ENCODE measurements around the gene TRMT61A. TPM values are rescaled to one million over a fixed set of nuclear protein-coding genes. Genes with fewer than 3 reads are reported as not detected.

TRMT61A gene
- total RNA-seq, 2 donors from 2014 or later = 19.6 to 40.4 TPM

- peak overlapping the region; percentile 88 to 96 for H3K4me3 ChIP-seq
- peak overlapping the region; percentile 84 to 97 for H3K27ac ChIP-seq
- WGBS = 0% methylated on average over 23 of the region's 25 CpGs
- H3K27me3 ChIP-seq (replicated peaks; ENCODE audit: insufficient read depth) = no peaks in the 10 kb centered on the region
- intact Hi-C loops (cut with DNase I) = loop anchor here (10.0 kb wide), 1 partner anchor 153 kb away; the partner anchor contains the start of genes XRCC3 and ZFYVE21
- no peaks in the 10 kb centered on the region for H3K36me3 ChIP-seq
- H3K9me3 ChIP-seq = no peaks in the 10 kb centered on the region
- TF ChIP-seq POLR2A (IDR thresholded peaks at IDR 0.05) = no peak
- TF ChIP-seq CTCF (IDR thresholded peaks at IDR 0.05) = no peak
- no peak for TF ChIP-seq POLR2AphosphoS5 (IDR thresholded peaks at IDR 0.05)
- DNase-seq (ENCODE audit: low spot score) = no peak
- peaks cover 14% of the 10 kb centered on the region for H3K4me1 ChIP-seq (replicated peaks)
Observed at GRCh38 chr14:103562179-103562428, 33.1 kb downstream of the TRMT61A start.

DNA sequence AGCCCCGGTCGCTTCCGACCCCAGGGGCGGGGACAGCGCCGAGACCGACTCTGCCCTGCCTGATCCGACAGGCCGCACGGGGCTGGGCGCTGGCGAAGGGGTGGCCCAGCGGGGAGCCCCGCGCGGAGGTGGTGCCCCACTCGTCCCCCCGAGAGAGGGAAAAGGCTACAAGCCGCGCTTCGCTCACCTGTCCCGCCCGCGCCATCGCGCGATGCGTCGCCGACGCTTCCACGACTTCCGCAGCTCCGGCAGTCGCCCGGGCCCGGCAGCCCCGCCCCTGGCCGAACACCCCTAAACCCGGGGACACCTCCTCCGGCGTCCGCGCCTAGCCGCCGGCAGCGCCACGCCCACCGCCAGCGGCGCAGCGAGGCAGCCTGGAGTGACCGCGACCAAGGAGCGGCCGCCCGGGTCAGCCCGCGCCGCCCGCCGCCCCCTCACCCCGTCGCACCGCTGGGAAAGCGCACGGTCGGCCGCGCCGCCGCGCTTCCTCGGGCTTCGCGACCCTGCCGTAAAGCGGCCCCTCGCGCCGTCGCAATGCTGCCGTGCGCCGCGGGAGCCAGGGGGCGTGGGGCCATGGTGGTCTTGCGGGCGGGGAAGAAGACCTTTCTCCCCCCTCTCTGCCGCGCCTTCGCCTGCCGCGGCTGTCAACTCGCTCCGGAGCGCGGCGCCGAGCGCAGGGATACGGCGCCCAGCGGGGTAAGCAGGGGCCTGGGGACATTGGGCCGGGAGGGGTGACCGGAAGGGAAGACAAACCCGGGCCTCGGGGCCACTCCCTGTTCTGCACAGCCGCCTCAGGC lies 33.6 kb downstream of the TRMT61A start, which contains the start of the genes BAG5 and COA8:
BAG5 (minus strand) TSS at position 229 of the 797 bp plus-strand sequence. CDS start 1,493 bp downstream, outside the sequence.
COA8 (plus strand) TSS at position 532 of the 797 bp plus-strand sequence; CDS start at position 574, 42 bp downstream.
- peak; percentile 73 for DNase-seq (ENCODE audit: low spot score)
- Histone ChIP-seq H3K4me3 (peak within 1 kb of the TSS; percentile 88 to 96), H3K4me1 (replicated peaks) (peaks cover 14% of the 10 kb centered on the region), H3K27ac (peak within 1 kb of the TSS; percentile 84 to 97), H3K36me3 (no peaks in the 10 kb centered on the region), H3K9me3 (no peaks in the 10 kb centered on the region), H3K27me3 (replicated peaks; ENCODE audit: insufficient read depth) (no peaks in the 10 kb centered on the region)
- intact Hi-C loops (cut with DNase I) = loop anchor here (10.0 kb wide), 1 partner anchor 152 kb away; the partner anchor contains the start of genes XRCC3 and ZFYVE21
- WGBS = under 1% methylated on average over 55 of the region's 109 CpGs
- TF ChIP-seq POLR2AphosphoS5 (IDR thresholded peaks at IDR 0.05) (peak; percentile 74), CTCF (IDR thresholded peaks at IDR 0.05) (peak in 2 of 4 experiments; percentile 45 to 50), POLR2A (IDR thresholded peaks at IDR 0.05) (peak; percentile 56)

GRCh38 chr14:103563226-103563620 lies 34.2 kb downstream of the TRMT61A start:
- peaks cover 12% of the 10 kb centered on the region for H3K4me1 ChIP-seq (replicated peaks)
- peak overlapping the region; percentile 88 to 96 for H3K4me3 ChIP-seq
- H3K36me3 ChIP-seq = no peaks in the 10 kb centered on the region
- peak overlapping the region; percentile 84 to 97 for H3K27ac ChIP-seq
- intact Hi-C loops (cut with DNase I) = loop anchor here (10.0 kb wide), 1 partner anchor 152 kb away; the partner anchor contains the start of genes XRCC3 and ZFYVE21
- WGBS = under 1% methylated on average over 22 of the region's 22 CpGs
- H3K9me3 ChIP-seq = no peaks in the 10 kb centered on the region
- TF ChIP-seq CTCF (IDR thresholded peaks at IDR 0.05) (no peak), POLR2A (IDR thresholded peaks at IDR 0.05) (no peak), POLR2AphosphoS5 (IDR thresholded peaks at IDR 0.05) (no peak)
- H3K27me3 ChIP-seq (replicated peaks; ENCODE audit: insufficient read depth) = no peaks in the 10 kb centered on the region
- no peak for DNase-seq (ENCODE audit: low spot score)

DNA sequence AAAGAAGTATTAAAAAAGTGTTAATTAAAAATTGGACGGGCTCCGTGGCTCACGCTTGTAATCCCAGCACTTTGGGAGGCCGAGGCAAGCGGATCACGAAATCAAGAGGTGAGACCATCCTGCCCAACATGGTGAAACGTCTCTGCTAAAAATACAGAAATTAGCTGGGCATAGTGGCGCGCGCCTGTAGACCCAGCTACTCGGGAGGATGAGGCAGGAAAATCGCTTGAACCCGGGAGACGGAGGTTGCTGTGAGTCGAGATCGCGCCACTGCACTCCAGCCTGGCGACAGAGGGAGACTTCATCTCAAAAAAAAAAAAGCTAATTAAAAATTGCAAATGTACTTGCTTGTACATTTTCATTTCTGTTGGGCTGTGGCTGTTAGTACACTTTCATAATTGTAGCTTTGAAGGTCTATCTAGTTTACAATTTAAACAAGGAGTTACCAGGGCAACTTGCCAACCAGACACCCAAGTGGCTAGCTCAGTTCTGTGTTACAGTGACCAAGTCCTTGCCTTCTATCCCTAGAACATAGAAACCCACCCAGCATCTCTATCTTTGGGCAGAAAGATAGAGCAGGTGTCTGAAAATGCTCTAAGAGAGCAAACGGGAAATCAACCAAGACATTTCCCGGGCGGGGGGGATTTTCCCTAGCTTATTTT lies 35.0 kb downstream of the TRMT61A start:
- no peaks in the 10 kb centered on the region for H3K27me3 ChIP-seq (replicated peaks; ENCODE audit: insufficient read depth)
- WGBS = 59% methylated on average over 21 of the region's 21 CpGs
- no peak overlapping the region for H3K27ac ChIP-seq
- peak overlapping the region; percentile 88 to 96 for H3K4me3 ChIP-seq
- TF ChIP-seq POLR2A (IDR thresholded peaks at IDR 0.05) = no peak
- TF ChIP-seq POLR2AphosphoS5 (IDR thresholded peaks at IDR 0.05) = no peak
- TF ChIP-seq CTCF (IDR thresholded peaks at IDR 0.05) = no peak
- peaks cover 7% of the 10 kb centered on the region for H3K4me1 ChIP-seq (replicated peaks)
- intact Hi-C loops (cut with DNase I) = loop anchor here (10.0 kb wide), 1 partner anchor 151 kb away; the partner anchor contains the start of genes XRCC3 and ZFYVE21
- no peak for DNase-seq (ENCODE audit: low spot score)
- no peaks in the 10 kb centered on the region for H3K36me3 ChIP-seq
- no peaks in the 10 kb centered on the region for H3K9me3 ChIP-seq

Measured in prostate gland (tissue), 2 donors.